H1 (cell line): Measurements from ENCODE around the gene CRB2. TPM values are rescaled to one million over a fixed set of nuclear protein-coding genes. Genes with fewer than 3 reads are reported as not detected.

ENCODE experiments used
- BCL11A ChIP-seq, 2 experiments: IDR thresholded peaks; one replicate each; pipeline ENCODE4 v1.6.1; 2011; ENCODE audit warnings: low read depth in 2 of 2, low read length in 2 of 2, mild to moderate bottlenecking in 2 of 2
- SP2 ChIP-seq: IDR thresholded peaks from 2 replicates; pipeline ENCODE4 v1.6.1; 2012; ENCODE audit warnings: mild to moderate bottlenecking, low read length, inconsistent platforms
- SP4 ChIP-seq: IDR thresholded peaks from 2 replicates; pipeline ENCODE4 v1.6.1; 2012; ENCODE audit warnings: low read length, inconsistent platforms
- polyA plus RNA-seq, 7 experiments: library from polyadenylated mRNA; depleted of rRNA in 3 of 7; stranded (reverse) in 5 of 7; unstranded in 2 of 7; fragments of >200 nt in 5 of 7; fragments of 200-250 nt in 2 of 7; gene quantifications; 1 replicate in 5 of 7; 2 replicates in 1 of 7; 4 replicates in 1 of 7; pipeline versions ENCODE4 v1.2.1 to v1.2.3, GENCODE V29; 2011 to 2013; ENCODE audit warnings: missing spikeins in 2 of 7, mixed read lengths in 2 of 7
- total RNA-seq: library from RNA; stranded (reverse); fragmentation: NEBNext Ultra II Directional; extraction: Animal tissue kit (Norgen Biotek cat#: 25700); gene quantifications from 2 replicates; pipeline ENCODE4 v1.2.1, GENCODE V29; 2021

Gene CRB2
- total and polyA plus RNA-seq, 2 of the 8 experiments (the other 6 are each of a cell fraction or from before 2014, with no cell fraction given), result 4.0 to 8.4 TPM

- TF ChIP-seq SP4, result no peak
- TF ChIP-seq BCL11A (IDR thresholded peaks at IDR 0.05; ENCODE audit: low read depth in 2 of 2, low read length in 2 of 2), result no peak
- no peak for TF ChIP-seq SP2
Observed at GRCh38 chr9:123343443-123344191, 12.4 kb upstream of the CRB2 start (continued).
